Pancreas (tissue), 10 donors: ENCODE measurements around the gene BDH1. TPM values are rescaled to one million over a fixed set of nuclear protein-coding genes. Genes with fewer than 3 reads are reported as not detected.
A peak's percentile ranks its signal among the peaks of the same experiment; 100 is the strongest.
"Not testable (repeated sequence)": the region's sequence is repeated elsewhere in the genome, so short reads cannot be mapped to it uniquely, and the experiment has no call there.

Experiments
- ATAC-seq, 4 donors: fragments of 200-7000 bp; cut with Tn5 transposase; one replicate each; pipeline versions ENCODE4 v1.8.0 to v1.9.1; 2020; ENCODE audit warnings: mild to moderate bottlenecking in 4 of 4, moderate library complexity in 4 of 4
- DNase-seq, 6 donors: peaks; one replicate each; pipeline ENCODE4 v3.0.0-alpha.2; 2020
- FAIRE-seq: peaks from 2 replicates; lab custom pipeline; 2012; peaks lifted over from hg19 to GRCh38; lab: Jason Lieb, UNC
- H3K27ac ChIP-seq, 4 donors: fragments of 200-600 bp; sonication (generic); 1 replicate in 3 of 4; 2 replicates in 1 of 4; pipeline versions ENCODE4 v1.5.0 to v1.8.0; 2020
- H3K27me3 ChIP-seq, 4 donors: fragments of 200-600 bp; one replicate each; pipeline ENCODE4 v1.8.0; 2021
- H3K36me3 ChIP-seq, 3 donors: fragments of 200-600 bp; sonication (generic) in 1 of 3; one replicate each; pipeline versions ENCODE4 v1.5.0 to v1.8.0; 2020 to 2021
- H3K4me1 ChIP-seq, 3 donors: fragments of 200-600 bp; one replicate each; pipeline ENCODE4 v1.8.0; 2021
- H3K4me3 ChIP-seq, 4 donors: fragments of 200-600 bp; sonication (generic) in 2 of 4; one replicate each; pipeline versions ENCODE4 v1.5.0 to v1.8.0; 2020 to 2021
- H3K9me3 ChIP-seq, 4 donors: fragments of 200-600 bp; one replicate each; pipeline ENCODE4 v1.8.0; 2021
- CTCF ChIP-seq, 4 donors: fragments of 200-600 bp; sonication (generic) in 3 of 4; IDR thresholded peaks; one replicate each; pipeline versions ENCODE4 v1.5.0 to v1.8.0; 2021; ENCODE audit warnings: antibody characterized with exemption in 4 of 4
- WGBS, 2 donors: extraction: QIAGEN DNeasy Blood & Tissue Kit; methylation state at CpG; one replicate each; pipeline ENCODE4 v1.1.7; 2013; 5-methylcytosine and 5-hydroxymethylcytosine counted together
- intact Hi-C, 3 donors: fragments of 100-400 bp; cut with DNase I; formaldehyde crosslinking; loops; one replicate each; pipeline versions ENCODE4 v1.11.1 to v1.14.2; 2022
- polyA plus RNA-seq, 2 donors: library from polyadenylated mRNA; stranded (reverse); fragments of 200-250 nt; gene quantifications; one replicate each; pipeline ENCODE4 v1.2.3, GENCODE V29; 2013
- total RNA-seq, 6 donors: library from RNA; stranded (reverse); fragmentation: NEBNext Ultra II Directional in 4 of 6; extraction: Animal tissue kit (Norgen Biotek cat#: 25700) in 4 of 6; gene quantifications; one replicate each; pipeline versions ENCODE4 v1.2.1 to v1.2.4, GENCODE V29; 2021 to 2023
- donor health status: healthy with polysubstance abuse.
- donor health status: DM: no; HTN: no; CAD: no; lungs with moderate emphysema.
- donor health status: DM: no; HTN: no; CAD: no.
- donor health status: control.
- donor health status: control.
- donor health status: Bipolar disorder and iron deficiency.
- donor health status: DM: yes; HTN: yes; CAD: no.
- donor health status: DM: no; HTN: no; CAD: no.
- donor health status: DM: no; HTN: no; CAD: no.
- donor health status: DM: yes; HTN: yes; CAD: no.

Gene BDH1
- total and polyA plus RNA-seq, 8 donors = 2.1 to 20.8 (median 8.3) TPM

GRCh38 chr3:197484204-197484901, 71.4 kb downstream of the BDH1 start:
- H3K27ac ChIP-seq = no peak overlapping the region
- WGBS, 2 donors = 86 to 87% methylated on average over 12 of the region's 12 CpGs
- no peaks in the 10 kb centered on the region for H3K27me3 ChIP-seq
- TF ChIP-seq CTCF (IDR thresholded peaks at IDR 0.05) = no peak
- DNase-seq (no peak), ATAC-seq (no peak), FAIRE-seq (no peak)
- H3K9me3 ChIP-seq = no peaks in the 10 kb centered on the region
- H3K4me1 ChIP-seq = no peaks in the 10 kb centered on the region
- H3K36me3 ChIP-seq = no peaks in the 10 kb centered on the region
- intact Hi-C loops = no loop called here
- no peak overlapping the region for H3K4me3 ChIP-seq

GRCh38 chr3:197482001-197482400, 73.8 kb downstream of the BDH1 start:
- Histone ChIP-seq H3K4me3 (no peak overlapping the region), H3K27ac (no peak overlapping the region), H3K27me3 (no peaks in the 10 kb centered on the region), H3K4me1 (no peaks in the 10 kb centered on the region), H3K9me3 (no peaks in the 10 kb centered on the region), H3K36me3 (no peaks in the 10 kb centered on the region)
- DNase-seq (no peak), ATAC-seq (no peak), FAIRE-seq (no peak)
- TF ChIP-seq CTCF (IDR thresholded peaks at IDR 0.05) = no peak
- intact Hi-C loops = no loop called here
- WGBS, 2 donors = 86 to 90% methylated on average over 4 of the region's 4 CpGs

- WGBS, 2 donors = 95 to 96% methylated on average over 3 of the region's 3 CpGs
- Histone ChIP-seq H3K4me1 (no peaks in the 10 kb centered on the region), H3K27ac (no peak overlapping the region), H3K27me3 (no peaks in the 10 kb centered on the region), H3K36me3 (no peaks in the 10 kb centered on the region), H3K9me3 (no peaks in the 10 kb centered on the region), H3K4me3 (no peak overlapping the region)
- ATAC-seq = no peak
- TF ChIP-seq CTCF (IDR thresholded peaks at IDR 0.05) = no peak
- intact Hi-C loops = no loop called here
- no peak for FAIRE-seq
- no peak for DNase-seq
Observed at GRCh38 chr3:197480320-197480719, 75.4 kb downstream of the BDH1 start.

GRCh38 chr3:197478746-197479668, 76.8 kb downstream of the BDH1 start:
- TF ChIP-seq CTCF (IDR thresholded peaks at IDR 0.05) = no peak
- intact Hi-C loops = no loop called here
- DNase-seq (no peak), FAIRE-seq (no peak), ATAC-seq (peak; percentile 60 to 92 (median 88))
- Histone ChIP-seq H3K4me1 (no peaks in the 10 kb centered on the region), H3K27ac (no peak overlapping the region), H3K4me3 (no peak overlapping the region), H3K9me3 (no peaks in the 10 kb centered on the region), H3K36me3 (no peaks in the 10 kb centered on the region), H3K27me3 (no peaks in the 10 kb centered on the region)
- WGBS, 2 donors = 70 to 73% methylated on average over 11 of the region's 11 CpGs

GRCh38 chr3:197477816-197478215, 78.0 kb downstream of the BDH1 start:
- WGBS, 2 donors = 86 to 91% methylated on average over 7 of the region's 7 CpGs
- H3K36me3 ChIP-seq, intact Hi-C loops, H3K9me3 ChIP-seq, ATAC-seq, FAIRE-seq, DNase-seq, H3K27me3 ChIP-seq, H3K4me3 ChIP-seq, H3K4me1 ChIP-seq, H3K27ac ChIP-seq: not testable (repeated sequence)
